ENCODE data around the gene TRPV4. TPM values are rescaled to one million over a fixed set of nuclear protein-coding genes. Genes with fewer than 3 reads are reported as not detected.
"Not testable (repeated sequence)": the region's sequence is repeated elsewhere in the genome, so short reads cannot be mapped to it uniquely, and the experiment has no call there.

The TRPV4 gene
- polyA plus RNA-seq, 1 donor, result 0.99 TPM

- no peak for DNase-seq
Observed at GRCh38 chr12:109858764-109859163, 25.6 kb upstream of the TRPV4 start.

- DNase-seq, result no peak
Observed at GRCh38 chr12:109857715-109858114, 24.5 kb upstream of the TRPV4 start.

- DNase-seq, result no peak
Observed at GRCh38 chr12:109855377-109855776, 22.2 kb upstream of the TRPV4 start.

GRCh38 chr12:109850518-109850917 lies 17.3 kb upstream of the TRPV4 start:
- not testable (repeated sequence) for DNase-seq

GRCh38 chr12:109847142-109847735 lies 14.0 kb upstream of the TRPV4 start:
- no peak for DNase-seq

GRCh38 chr12:109845824-109846205 lies 12.6 kb upstream of the TRPV4 start:
- DNase-seq, result no peak

- DNase-seq, result peak; percentile 82
Observed at GRCh38 chr12:109844983-109845823, 12.0 kb upstream of the TRPV4 start.

- no peak for DNase-seq
Observed at GRCh38 chr12:109844091-109844490, 10.9 kb upstream of the TRPV4 start.

GRCh38 chr12:109842021-109842420 lies 8.8 kb upstream of the TRPV4 start:
- DNase-seq, result no peak

GRCh38 chr12:109841356-109841755 lies 8.2 kb upstream of the TRPV4 start:
- no peak for DNase-seq

GRCh38 chr12:109840305-109841074 lies 7.3 kb upstream of the TRPV4 start:
- no peak for DNase-seq

GRCh38 chr12:109839444-109839843 lies 6.2 kb upstream of the TRPV4 start:
- DNase-seq, result no peak

GRCh38 chr12:109836916-109837315 lies 3.7 kb upstream of the TRPV4 start:
- DNase-seq, result no peak

GRCh38 chr12:109835827-109836226 lies 2.6 kb upstream of the TRPV4 start:
- no peak for DNase-seq

GRCh38 chr12:109832541-109833306 lies 474 bp downstream of the TRPV4 start:
- no peak for DNase-seq

GRCh38 chr12:109831929-109832328 lies 1.3 kb downstream of the TRPV4 start:
- no peak for DNase-seq

GRCh38 chr12:109831365-109831764 lies 1.8 kb downstream of the TRPV4 start:
- DNase-seq, result no peak

- no peak for DNase-seq
Observed at GRCh38 chr12:109830718-109831117, 2.5 kb downstream of the TRPV4 start.

- DNase-seq, result no peak
Observed at GRCh38 chr12:109830267-109830666, 2.9 kb downstream of the TRPV4 start.

- DNase-seq, result no peak
Observed at GRCh38 chr12:109829667-109830066, 3.5 kb downstream of the TRPV4 start.

- DNase-seq, result no peak
Observed at GRCh38 chr12:109828754-109829511, 4.3 kb downstream of the TRPV4 start.
